GM12873 (cell line): ENCODE data around the gene RNASE7.

Experiments
- TF ChIP-seq, protein P1 (sequence below): IDR thresholded peaks from 2 replicates; pipeline ENCODE4 v1.5.1; 2012; ENCODE audit warnings: low read depth, mild to moderate bottlenecking, moderate library complexity, low read length, control low read depth; ENCODE audit not compliant: insufficient read depth; ENCODE audit errors: missing control alignments

RNASE7 gene

DNA sequence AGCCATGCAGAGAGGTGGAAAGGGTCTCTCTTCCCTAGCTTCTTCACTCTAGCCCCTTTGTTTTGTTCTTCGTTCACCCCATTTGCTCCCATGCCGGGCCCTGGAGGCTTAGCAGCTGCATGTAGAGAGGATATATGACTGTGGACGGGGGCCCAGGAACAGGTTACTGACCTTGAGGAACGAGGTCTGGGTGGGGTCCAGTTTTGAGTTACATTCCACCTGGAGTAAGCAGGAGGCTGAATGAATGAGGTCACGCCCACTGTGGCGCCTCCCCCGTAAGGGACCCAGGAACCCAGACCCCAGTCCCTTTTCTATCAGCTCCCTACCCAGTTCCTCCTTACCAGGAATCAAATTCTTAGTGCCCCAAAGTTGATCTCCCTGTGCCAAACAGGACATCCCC is 23.9 kb upstream of the RNASE7 start:
- TF ChIP-seq, protein P1, sequence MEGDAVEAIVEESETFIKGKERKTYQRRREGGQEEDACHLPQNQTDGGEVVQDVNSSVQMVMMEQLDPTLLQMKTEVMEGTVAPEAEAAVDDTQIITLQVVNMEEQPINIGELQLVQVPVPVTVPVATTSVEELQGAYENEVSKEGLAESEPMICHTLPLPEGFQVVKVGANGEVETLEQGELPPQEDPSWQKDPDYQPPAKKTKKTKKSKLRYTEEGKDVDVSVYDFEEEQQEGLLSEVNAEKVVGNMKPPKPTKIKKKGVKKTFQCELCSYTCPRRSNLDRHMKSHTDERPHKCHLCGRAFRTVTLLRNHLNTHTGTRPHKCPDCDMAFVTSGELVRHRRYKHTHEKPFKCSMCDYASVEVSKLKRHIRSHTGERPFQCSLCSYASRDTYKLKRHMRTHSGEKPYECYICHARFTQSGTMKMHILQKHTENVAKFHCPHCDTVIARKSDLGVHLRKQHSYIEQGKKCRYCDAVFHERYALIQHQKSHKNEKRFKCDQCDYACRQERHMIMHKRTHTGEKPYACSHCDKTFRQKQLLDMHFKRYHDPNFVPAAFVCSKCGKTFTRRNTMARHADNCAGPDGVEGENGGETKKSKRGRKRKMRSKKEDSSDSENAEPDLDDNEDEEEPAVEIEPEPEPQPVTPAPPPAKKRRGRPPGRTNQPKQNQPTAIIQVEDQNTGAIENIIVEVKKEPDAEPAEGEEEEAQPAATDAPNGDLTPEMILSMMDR = no peak

DNA sequence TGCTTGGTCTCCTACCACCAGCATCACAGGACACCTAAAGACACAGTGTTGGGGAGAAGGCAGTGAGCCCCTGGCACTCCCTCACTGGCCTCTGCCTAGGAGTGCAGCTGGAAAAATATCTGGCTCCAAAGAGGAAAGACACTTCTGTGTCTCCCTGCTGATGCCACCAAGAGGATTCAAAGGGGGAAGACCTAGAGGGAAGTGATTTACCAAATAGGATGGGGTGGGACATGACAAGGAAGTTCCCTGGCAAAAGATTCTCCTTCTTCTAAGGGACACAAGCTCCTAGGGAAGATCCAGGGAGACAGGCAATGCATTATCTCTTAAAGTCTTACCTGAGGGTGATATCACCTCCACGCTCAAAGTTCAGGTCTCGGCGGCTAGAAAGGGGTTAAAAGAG is 23.4 kb upstream of the RNASE7 start:
- TF ChIP-seq, protein P1 = no peak

DNA sequence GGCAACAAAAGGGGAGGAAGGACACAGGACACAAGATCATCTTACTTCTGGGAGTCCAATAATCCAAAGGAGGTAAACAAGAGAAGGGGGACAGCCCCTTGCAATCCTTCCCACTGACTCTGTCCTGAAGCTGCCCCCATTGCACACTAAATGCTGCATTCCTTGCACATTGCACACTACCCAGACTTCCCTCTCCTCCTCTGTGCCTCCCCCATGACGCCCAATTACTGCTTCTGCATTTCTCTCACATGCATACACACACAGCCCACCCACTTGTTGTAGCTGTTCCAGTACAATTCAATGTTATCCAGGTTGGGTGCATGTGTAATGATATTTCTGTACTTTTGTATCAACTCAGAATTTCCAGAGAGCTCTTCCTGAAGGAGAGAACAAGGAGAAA is 22.8 kb upstream of the RNASE7 start:
- TF ChIP-seq, protein P1 = no peak

DNA sequence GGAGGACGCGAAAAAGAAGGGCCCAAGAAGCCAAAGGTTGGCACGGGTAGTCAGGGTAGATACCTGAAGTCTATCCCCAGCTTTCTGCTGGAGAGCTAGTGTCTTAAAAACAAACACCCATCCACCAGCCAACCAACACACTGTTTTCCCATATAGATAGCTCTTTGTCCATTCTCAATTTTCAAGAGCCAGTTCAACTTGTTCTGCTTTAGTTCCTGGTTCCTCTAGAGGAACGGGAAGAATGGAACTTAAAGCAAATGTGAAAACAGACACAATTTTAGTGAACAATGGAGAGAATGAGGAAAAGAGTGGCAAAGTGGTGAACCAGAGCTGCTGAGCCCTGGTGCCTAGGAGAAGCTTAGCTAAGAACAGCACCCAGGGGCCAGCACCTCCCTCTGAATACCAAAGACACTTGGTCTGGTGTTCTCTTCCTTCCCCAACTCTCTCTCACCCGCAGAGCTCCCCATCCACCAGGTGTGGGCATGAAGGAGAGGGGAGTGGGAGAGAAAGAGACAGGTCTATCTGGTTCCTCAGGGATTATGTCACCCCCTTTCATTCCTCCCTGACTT is 21.1 kb upstream of the RNASE7 start:
- TF ChIP-seq, protein P1 = no peak

DNA sequence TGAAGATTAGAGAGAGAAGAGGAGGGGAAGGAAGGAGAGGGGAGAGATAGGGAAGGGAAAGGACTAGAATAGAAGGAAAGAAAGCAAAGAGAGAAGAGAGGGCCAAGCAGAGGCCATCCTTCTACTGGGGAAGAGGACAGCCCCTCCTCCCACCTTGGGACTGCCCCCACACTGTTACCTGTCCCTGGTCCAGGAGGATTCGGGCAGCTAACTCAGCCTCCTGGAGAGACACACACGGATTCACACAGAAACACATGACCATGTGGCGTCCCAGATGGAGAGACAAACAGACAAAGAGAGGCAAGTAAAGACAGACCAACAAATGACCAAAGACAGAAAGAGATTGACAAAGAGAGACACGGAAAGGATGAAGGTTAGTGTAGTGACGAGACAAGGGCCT is 19.5 kb upstream of the RNASE7 start:
- TF ChIP-seq, protein P1 = no peak

DNA sequence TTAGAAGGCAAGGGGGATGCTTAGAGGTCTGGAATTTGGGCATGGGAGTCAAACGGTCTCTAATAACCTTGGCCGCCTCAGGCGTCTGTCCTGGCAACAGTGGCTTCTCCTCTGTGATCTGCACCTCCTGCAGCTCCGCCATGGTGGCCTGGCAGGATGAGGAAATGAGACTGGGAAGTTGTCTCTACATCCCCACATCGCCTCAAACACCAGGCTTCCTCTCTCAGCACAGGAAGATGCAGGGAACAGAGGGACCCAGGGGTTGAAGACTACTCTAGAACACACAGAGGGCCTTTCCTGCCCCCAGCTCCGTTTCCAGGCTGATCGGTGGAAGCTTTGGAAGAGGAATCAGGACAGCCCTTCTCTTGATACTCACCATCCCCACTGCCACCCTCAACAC is 19.0 kb upstream of the RNASE7 start:
- TF ChIP-seq, protein P1 = no peak

DNA sequence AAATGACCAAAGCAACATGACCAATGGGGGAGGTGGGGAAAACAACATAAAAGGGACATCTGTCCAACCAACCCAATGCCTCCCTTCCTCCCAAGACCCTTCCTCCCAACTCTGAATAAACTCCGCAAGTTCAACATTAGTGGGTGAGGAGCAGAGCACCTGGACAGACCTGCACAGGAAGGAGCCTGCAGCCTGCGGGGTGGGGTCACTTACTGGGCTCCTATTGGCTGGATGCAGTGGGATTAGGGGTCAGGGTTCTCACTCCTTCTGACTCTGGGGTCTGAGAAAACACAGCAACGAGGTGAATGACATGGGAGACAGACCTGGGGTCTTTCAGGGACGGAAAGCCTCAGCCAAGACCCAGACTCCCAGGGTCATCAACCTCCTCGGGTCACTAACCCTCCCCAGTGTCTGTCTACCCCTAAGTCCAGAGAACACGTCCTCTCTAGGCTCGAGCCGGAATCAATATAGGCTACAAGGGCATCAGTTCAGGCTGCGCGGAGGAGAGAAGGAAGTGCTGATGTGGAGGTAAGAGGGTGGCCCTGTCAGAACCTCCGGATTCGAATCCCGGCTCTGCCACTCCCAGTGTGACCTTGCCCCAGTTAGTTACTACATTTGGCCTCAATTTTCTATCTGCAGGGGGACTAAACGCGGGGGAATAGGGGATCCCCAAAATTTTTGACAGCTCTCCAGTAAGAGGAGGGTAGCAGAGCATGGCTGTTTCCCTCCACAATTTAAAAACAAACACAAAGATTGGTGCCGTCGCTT is 18.2 kb upstream of the RNASE7 start:
- TF ChIP-seq, protein P1 = no peak
